Kidney capillary endothelial cell (primary cell): ENCODE data around the gene RFTN1.

ENCODE experiments used
- DNase-seq: peaks from one replicate; pipeline ENCODE4 v3.0.0-alpha.2; 2018; ENCODE audit warnings: low spot score

The RFTN1 gene

GRCh38 chr3:16378415-16378814 lies 135.1 kb downstream of the RFTN1 start:
- DNase-seq, result no peak

GRCh38 chr3:16377847-16378302 lies 135.6 kb downstream of the RFTN1 start:
- no peak for DNase-seq

GRCh38 chr3:16377196-16377595 lies 136.3 kb downstream of the RFTN1 start:
- no peak for DNase-seq

- peak; percentile 10 for DNase-seq
Observed at GRCh38 chr3:16375891-16376290, 137.6 kb downstream of the RFTN1 start.

- DNase-seq, result no peak
Observed at GRCh38 chr3:16374935-16375245, 138.6 kb downstream of the RFTN1 start.

- DNase-seq, result no peak
Observed at GRCh38 chr3:16374047-16374934, 139.2 kb downstream of the RFTN1 start.

GRCh38 chr3:16373341-16373946 lies 140.1 kb downstream of the RFTN1 start:
- DNase-seq, result no peak

- no peak for DNase-seq
Observed at GRCh38 chr3:16372362-16373292, 140.9 kb downstream of the RFTN1 start.

GRCh38 chr3:16370872-16371740 lies 142.4 kb downstream of the RFTN1 start:
- no peak for DNase-seq

GRCh38 chr3:16370503-16370871 lies 143.0 kb downstream of the RFTN1 start:
- no peak for DNase-seq

GRCh38 chr3:16369885-16370284 lies 143.6 kb downstream of the RFTN1 start:
- no peak for DNase-seq

- no peak for DNase-seq
Observed at GRCh38 chr3:16369276-16369675, 144.2 kb downstream of the RFTN1 start.

- DNase-seq, result no peak
Observed at GRCh38 chr3:16366581-16366980, 146.9 kb downstream of the RFTN1 start.

- no peak for DNase-seq
Observed at GRCh38 chr3:16365491-16366128, 147.9 kb downstream of the RFTN1 start.

- DNase-seq, result no peak
Observed at GRCh38 chr3:16364963-16365362, 148.5 kb downstream of the RFTN1 start.

GRCh38 chr3:16364323-16364722 lies 149.2 kb downstream of the RFTN1 start:
- DNase-seq, result no peak

- no peak for DNase-seq
Observed at GRCh38 chr3:16363636-16364035, 149.9 kb downstream of the RFTN1 start.

GRCh38 chr3:16362770-16363169 lies 150.7 kb downstream of the RFTN1 start:
- no peak for DNase-seq

- no peak for DNase-seq
Observed at GRCh38 chr3:16361087-16361486, 152.4 kb downstream of the RFTN1 start.

- DNase-seq, result no peak
Observed at GRCh38 chr3:16359331-16359730, 154.2 kb downstream of the RFTN1 start.

- DNase-seq, result no peak
Observed at GRCh38 chr3:16358336-16358735, 155.2 kb downstream of the RFTN1 start.
